Liver (tissue), 3 donors: ENCODE results near the gene SNX17.
A peak's percentile ranks its signal among the peaks of the same experiment; 100 is the strongest.

Source experiments
- EGR1 ChIP-seq, 2 donors: IDR thresholded peaks; 2 replicates each; pipeline ENCODE4 v1.6.1; 2016 to 2018; ENCODE audit warnings: antibody characterized with exemption in 2 of 2, low read depth in 2 of 2
- GABPA ChIP-seq, 2 donors: IDR thresholded peaks in 1 of 2; conservative IDR thresholded peaks in 1 of 2; 2 replicates each; pipeline ENCODE4 v1.6.1; 2016; ENCODE audit warnings: antibody characterized with exemption in 2 of 2, mild to moderate bottlenecking in 1 of 2, moderate library complexity in 1 of 2
- JUND ChIP-seq, 2 donors: IDR thresholded peaks; 2 replicates each; pipeline ENCODE4 v1.6.1; 2016; ENCODE audit warnings: antibody characterized with exemption in 2 of 2
- NR2F2 ChIP-seq: IDR thresholded peaks from 2 replicates; pipeline ENCODE4 v1.6.1; 2016; ENCODE audit warnings: antibody characterized with exemption
- RAD21 ChIP-seq, 2 donors: IDR thresholded peaks; 2 replicates each; pipeline ENCODE4 v1.6.1; 2016; ENCODE audit warnings: antibody characterized with exemption in 2 of 2, mild to moderate bottlenecking in 2 of 2
- REST ChIP-seq: IDR thresholded peaks from 2 replicates; pipeline ENCODE4 v1.6.1; 2016; ENCODE audit warnings: antibody characterized with exemption, mild to moderate bottlenecking
- SP1 ChIP-seq: IDR thresholded peaks from 2 replicates; pipeline ENCODE4 v1.6.1; 2018; ENCODE audit warnings: antibody characterized with exemption, mild to moderate bottlenecking
- TAF1 ChIP-seq: conservative IDR thresholded peaks from 2 replicates; pipeline ENCODE4 v1.6.1; 2016; ENCODE audit warnings: antibody characterized with exemption, mild to moderate bottlenecking
- YY1 ChIP-seq: IDR thresholded peaks from 2 replicates; pipeline ENCODE4 v1.6.1; 2016; ENCODE audit warnings: antibody characterized with exemption, mild to moderate bottlenecking
- TF ChIP-seq, protein P1 (sequence below): IDR thresholded peaks from 2 replicates; pipeline ENCODE4 v1.6.1; 2016; ENCODE audit warnings: antibody characterized with exemption
- TF ChIP-seq, protein P2 (sequence below): fragments of 150-350 bp; IDR thresholded peaks from 2 replicates; pipeline ENCODE4 v1.5.1; 2017; ENCODE audit warnings: improper control_type of control experiment, low read depth, low read length; ENCODE audit not compliant: missing input control
- TF ChIP-seq, protein P3 (sequence below): IDR thresholded peaks from 2 replicates; pipeline ENCODE4 v1.6.1; 2016; ENCODE audit warnings: antibody characterized with exemption
- TF ChIP-seq, protein P4 (sequence below): IDR thresholded peaks from 2 replicates; pipeline ENCODE4 v1.6.1; 2016; ENCODE audit warnings: antibody characterized with exemption
- donor health status: healthy.
- donor health status: healthy.

- TF ChIP-seq, protein P1, sequence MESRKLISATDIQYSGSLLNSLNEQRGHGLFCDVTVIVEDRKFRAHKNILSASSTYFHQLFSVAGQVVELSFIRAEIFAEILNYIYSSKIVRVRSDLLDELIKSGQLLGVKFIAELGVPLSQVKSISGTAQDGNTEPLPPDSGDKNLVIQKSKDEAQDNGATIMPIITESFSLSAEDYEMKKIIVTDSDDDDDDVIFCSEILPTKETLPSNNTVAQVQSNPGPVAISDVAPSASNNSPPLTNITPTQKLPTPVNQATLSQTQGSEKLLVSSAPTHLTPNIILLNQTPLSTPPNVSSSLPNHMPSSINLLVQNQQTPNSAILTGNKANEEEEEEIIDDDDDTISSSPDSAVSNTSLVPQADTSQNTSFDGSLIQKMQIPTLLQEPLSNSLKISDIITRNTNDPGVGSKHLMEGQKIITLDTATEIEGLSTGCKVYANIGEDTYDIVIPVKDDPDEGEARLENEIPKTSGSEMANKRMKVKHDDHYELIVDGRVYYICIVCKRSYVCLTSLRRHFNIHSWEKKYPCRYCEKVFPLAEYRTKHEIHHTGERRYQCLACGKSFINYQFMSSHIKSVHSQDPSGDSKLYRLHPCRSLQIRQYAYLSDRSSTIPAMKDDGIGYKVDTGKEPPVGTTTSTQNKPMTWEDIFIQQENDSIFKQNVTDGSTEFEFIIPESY, result no peak
- TF ChIP-seq, protein P2, sequence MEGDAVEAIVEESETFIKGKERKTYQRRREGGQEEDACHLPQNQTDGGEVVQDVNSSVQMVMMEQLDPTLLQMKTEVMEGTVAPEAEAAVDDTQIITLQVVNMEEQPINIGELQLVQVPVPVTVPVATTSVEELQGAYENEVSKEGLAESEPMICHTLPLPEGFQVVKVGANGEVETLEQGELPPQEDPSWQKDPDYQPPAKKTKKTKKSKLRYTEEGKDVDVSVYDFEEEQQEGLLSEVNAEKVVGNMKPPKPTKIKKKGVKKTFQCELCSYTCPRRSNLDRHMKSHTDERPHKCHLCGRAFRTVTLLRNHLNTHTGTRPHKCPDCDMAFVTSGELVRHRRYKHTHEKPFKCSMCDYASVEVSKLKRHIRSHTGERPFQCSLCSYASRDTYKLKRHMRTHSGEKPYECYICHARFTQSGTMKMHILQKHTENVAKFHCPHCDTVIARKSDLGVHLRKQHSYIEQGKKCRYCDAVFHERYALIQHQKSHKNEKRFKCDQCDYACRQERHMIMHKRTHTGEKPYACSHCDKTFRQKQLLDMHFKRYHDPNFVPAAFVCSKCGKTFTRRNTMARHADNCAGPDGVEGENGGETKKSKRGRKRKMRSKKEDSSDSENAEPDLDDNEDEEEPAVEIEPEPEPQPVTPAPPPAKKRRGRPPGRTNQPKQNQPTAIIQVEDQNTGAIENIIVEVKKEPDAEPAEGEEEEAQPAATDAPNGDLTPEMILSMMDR, result peak; percentile 58
- TF ChIP-seq NR2F2, result no peak
- TF ChIP-seq, protein P3, sequence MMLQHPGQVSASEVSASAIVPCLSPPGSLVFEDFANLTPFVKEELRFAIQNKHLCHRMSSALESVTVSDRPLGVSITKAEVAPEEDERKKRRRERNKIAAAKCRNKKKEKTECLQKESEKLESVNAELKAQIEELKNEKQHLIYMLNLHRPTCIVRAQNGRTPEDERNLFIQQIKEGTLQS, result no peak
- no peak for TF ChIP-seq YY1
- TF ChIP-seq, protein P4, sequence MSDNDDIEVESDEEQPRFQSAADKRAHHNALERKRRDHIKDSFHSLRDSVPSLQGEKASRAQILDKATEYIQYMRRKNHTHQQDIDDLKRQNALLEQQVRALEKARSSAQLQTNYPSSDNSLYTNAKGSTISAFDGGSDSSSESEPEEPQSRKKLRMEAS, result no peak
- no peak for TF ChIP-seq REST
- TF ChIP-seq TAF1, result no peak
- TF ChIP-seq RAD21 (IDR thresholded peaks at IDR 0.05), result peak; percentile 73 to 78
- TF ChIP-seq JUND (IDR thresholded peaks at IDR 0.05), result no peak
- no peak for TF ChIP-seq EGR1 (IDR thresholded peaks at IDR 0.05; ENCODE audit: low read depth in 2 of 2)
- TF ChIP-seq GABPA (IDR thresholded peaks at IDR 0.05 in 1 of 2, conservative IDR thresholded peaks at IDR 0.05 in 1 of 2), result no peak
- TF ChIP-seq SP1, result no peak
These were observed 37.5 kb downstream of the SNX17 start for GRCh38 chr2:27407798-27408491.
